Measurements from ENCODE around the gene DNPEP. TPM values are rescaled to one million over a fixed set of nuclear protein-coding genes. Genes with fewer than 3 reads are reported as not detected.

The DNPEP gene
- total RNA-seq, 2 experiments from 2014 or later, result 39.3 to 63.6 TPM

- intact Hi-C loops (cut with micrococcal nuclease; ENCODE audit: unreplicated experiment), result no loop called here
- H2AFZ ChIP-seq (ENCODE audit: low read length), result no peak overlapping the region
- no peaks in the 10 kb centered on the region for H3K36me3 ChIP-seq (ENCODE audit: insufficient read depth, low read length)
- no peaks in the 10 kb centered on the region for H3K79me2 ChIP-seq (ENCODE audit: insufficient read depth, low read depth, low read length)
- ChIA-PET CTCF (ENCODE audit: unreplicated experiment) (no interaction called here), POLR2A (no interaction called here)
- no TSS peak for BruUV-seq (replicated peaks)
- H3K4me2 ChIP-seq (ENCODE audit: low read length), result no peak overlapping the region
- no peaks in the 10 kb centered on the region for H3K9me2 ChIP-seq (ENCODE audit: insufficient read depth, low read length)
- no peak overlapping the region for H3K4me3 ChIP-seq (ENCODE audit: low read depth, low read length, poor library complexity, severe bottlenecking)
- DNase-seq (ENCODE audit: low spot score), result no peak
- no peak overlapping the region for H3K27ac ChIP-seq (ENCODE audit: low read depth, low read length, poor library complexity, severe bottlenecking)
- H3K4me1 ChIP-seq (ENCODE audit: insufficient read depth, low read length, poor library complexity, severe bottlenecking), result no peaks in the 10 kb centered on the region
- TF ChIP-seq CTCF (conservative IDR thresholded peaks at IDR 0.05; ENCODE audit: low read length) (no peak), EZH2phosphoT487 (IDR thresholded peaks at IDR 0.05; ENCODE audit: borderline replicate concordance, low read depth, low read length) (no peak)
- H4K20me1 ChIP-seq (ENCODE audit: insufficient read depth, low read length), result no peaks in the 10 kb centered on the region
- H3K9me3 ChIP-seq (ENCODE audit: low read length), result no peaks in the 10 kb centered on the region
Observed at GRCh38 chr2:219422952-219423534, 35.3 kb upstream of the DNPEP start.

- Histone ChIP-seq H3K9me3 (ENCODE audit: low read length) (no peaks in the 10 kb centered on the region), H3K4me1 (ENCODE audit: insufficient read depth, low read length, poor library complexity, severe bottlenecking) (no peaks in the 10 kb centered on the region), H2AFZ (ENCODE audit: low read length) (no peak overlapping the region), H4K20me1 (ENCODE audit: insufficient read depth, low read length) (no peaks in the 10 kb centered on the region), H3K36me3 (ENCODE audit: insufficient read depth, low read length) (no peaks in the 10 kb centered on the region), H3K4me2 (ENCODE audit: low read length) (no peak overlapping the region), H3K4me3 (ENCODE audit: low read depth, low read length, poor library complexity, severe bottlenecking) (no peak overlapping the region), H3K9me2 (ENCODE audit: insufficient read depth, low read length) (no peaks in the 10 kb centered on the region), H3K27ac (ENCODE audit: low read depth, low read length, poor library complexity, severe bottlenecking) (no peak overlapping the region), H3K79me2 (ENCODE audit: insufficient read depth, low read depth, low read length) (no peaks in the 10 kb centered on the region)
- POLR2A ChIA-PET, result interaction anchor here (0.6 kb wide), 1 partner anchor 70 kb away, joined by 3 read pairs; no protein-coding TSS in a partner anchor
- intact Hi-C loops (cut with micrococcal nuclease; ENCODE audit: unreplicated experiment), result no loop called here
- CTCF ChIA-PET (ENCODE audit: unreplicated experiment), result no interaction called here
- TF ChIP-seq CTCF (conservative IDR thresholded peaks at IDR 0.05; ENCODE audit: low read length), result no peak
- no peak for TF ChIP-seq EZH2phosphoT487 (IDR thresholded peaks at IDR 0.05; ENCODE audit: borderline replicate concordance, low read depth, low read length)
- DNase-seq (ENCODE audit: low spot score), result no peak
- BruUV-seq (replicated peaks), result no TSS peak
Observed at GRCh38 chr2:219421323-219421722, 33.6 kb upstream of the DNPEP start.

- no TSS peak for BruUV-seq (replicated peaks)
- H3K9me3 ChIP-seq (ENCODE audit: low read length), result no peaks in the 10 kb centered on the region
- intact Hi-C loops (cut with micrococcal nuclease; ENCODE audit: unreplicated experiment), result no loop called here
- H3K9me2 ChIP-seq (ENCODE audit: insufficient read depth, low read length), result no peaks in the 10 kb centered on the region
- POLR2A ChIA-PET, result no interaction called here
- CTCF ChIA-PET (ENCODE audit: unreplicated experiment), result no interaction called here
- no peaks in the 10 kb centered on the region for H3K36me3 ChIP-seq (ENCODE audit: insufficient read depth, low read length)
- H4K20me1 ChIP-seq (ENCODE audit: insufficient read depth, low read length), result no peaks in the 10 kb centered on the region
- DNase-seq (ENCODE audit: low spot score), result no peak
- no peak overlapping the region for H3K27ac ChIP-seq (ENCODE audit: low read depth, low read length, poor library complexity, severe bottlenecking)
- H3K4me1 ChIP-seq (ENCODE audit: insufficient read depth, low read length, poor library complexity, severe bottlenecking), result no peaks in the 10 kb centered on the region
- H3K79me2 ChIP-seq (ENCODE audit: insufficient read depth, low read depth, low read length), result no peaks in the 10 kb centered on the region
- no peak for TF ChIP-seq EZH2phosphoT487 (IDR thresholded peaks at IDR 0.05; ENCODE audit: borderline replicate concordance, low read depth, low read length)
- no peak for TF ChIP-seq CTCF (conservative IDR thresholded peaks at IDR 0.05; ENCODE audit: low read length)
- H3K4me2 ChIP-seq (ENCODE audit: low read length), result no peak overlapping the region
- no peak overlapping the region for H2AFZ ChIP-seq (ENCODE audit: low read length)
- no peak overlapping the region for H3K4me3 ChIP-seq (ENCODE audit: low read depth, low read length, poor library complexity, severe bottlenecking)
Observed at GRCh38 chr2:219420687-219421086, 33.0 kb upstream of the DNPEP start.

All from OCI-LY7 (cell line).